Activated naive CD4-positive, alpha-beta T cell treated with anti-CD3 and anti-CD28 coated beads, Interleukin-2, amount 50 U/mL, for 16 hours (primary cell): ENCODE data around the gene IL13RA1.
"Not testable (repeated sequence)": the region's sequence is repeated elsewhere in the genome, so short reads cannot be mapped to it uniquely, and the experiment has no call there.

Experiments used
- DNase-seq: peaks from one replicate; pipeline ENCODE4 v3.0.0-alpha.2; 2020

IL13RA1 gene

DNA sequence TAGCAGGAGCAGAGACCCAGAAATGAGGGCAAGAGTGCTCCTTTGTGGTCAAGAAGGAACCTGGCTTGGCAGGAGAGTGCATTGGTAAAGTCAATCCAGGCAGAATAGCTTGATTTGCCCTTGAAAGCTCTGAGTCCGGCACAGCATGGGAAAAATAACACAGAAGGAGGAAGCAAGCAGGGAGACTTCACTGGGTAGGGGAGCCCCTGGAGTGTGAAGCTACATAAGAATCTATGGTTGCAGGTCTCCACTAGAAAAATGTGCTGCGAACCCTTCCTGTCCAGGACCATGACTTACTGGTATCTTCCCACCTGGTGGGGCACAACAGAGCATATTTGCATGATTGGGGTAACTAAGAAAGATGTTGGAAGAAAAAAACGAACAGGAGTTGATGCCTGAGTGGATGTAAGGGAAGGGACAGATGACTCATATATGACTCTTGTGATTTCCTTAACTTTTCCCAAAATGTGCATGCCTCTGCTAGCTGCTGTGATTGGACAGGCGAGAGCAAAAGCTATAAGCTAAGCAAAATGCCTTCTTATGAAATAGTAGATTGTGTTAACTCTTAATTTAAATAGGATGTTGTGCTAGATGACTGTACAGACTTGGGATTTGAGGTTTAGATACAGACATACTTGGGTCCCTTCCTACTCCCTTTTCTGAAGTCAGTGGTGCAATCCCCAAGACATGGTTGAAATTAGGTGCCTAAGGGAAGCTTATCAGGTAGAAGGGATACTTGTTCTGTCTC is 3.3 kb downstream of the IL13RA1 start:
- DNase-seq = no peak

DNA sequence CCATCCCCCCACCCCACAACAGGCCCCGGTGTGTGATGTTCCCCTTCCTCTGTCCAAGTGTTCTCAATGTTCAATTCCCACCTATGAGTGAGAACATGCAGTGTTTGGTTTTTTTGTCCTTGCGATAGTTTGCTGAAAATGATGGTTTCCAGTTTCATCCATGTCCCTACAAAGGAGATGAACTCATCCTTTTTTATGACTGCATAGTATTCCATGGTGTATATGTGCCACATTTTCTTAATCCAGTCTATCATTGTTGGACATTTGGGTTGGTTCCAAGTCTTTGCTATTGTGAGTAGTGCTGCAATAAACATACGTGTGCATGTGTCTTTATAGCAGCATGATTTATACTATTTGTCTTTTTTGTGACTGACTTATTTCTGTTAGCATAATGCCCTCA is 5.1 kb downstream of the IL13RA1 start:
- not testable (repeated sequence) for DNase-seq

DNA sequence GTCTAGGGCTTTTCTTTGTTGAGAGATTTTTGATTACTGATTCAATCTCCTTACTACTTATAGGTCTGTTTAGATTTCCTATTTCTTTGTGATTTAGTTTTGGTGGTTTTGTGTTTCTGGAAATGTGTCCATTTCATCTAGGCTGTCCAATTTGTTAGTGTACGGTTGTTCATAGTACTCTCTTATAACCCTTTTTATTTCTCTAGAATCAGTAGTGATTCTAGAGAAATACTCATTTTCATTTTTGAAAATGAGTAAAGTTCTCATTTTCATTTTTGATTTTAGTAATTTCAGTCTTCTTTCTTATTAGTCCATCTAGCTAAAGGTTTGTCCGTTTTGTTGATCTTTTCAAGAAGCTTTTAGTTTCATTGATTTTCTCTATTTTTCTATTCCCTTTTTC is 7.5 kb downstream of the IL13RA1 start:
- no peak for DNase-seq

DNA sequence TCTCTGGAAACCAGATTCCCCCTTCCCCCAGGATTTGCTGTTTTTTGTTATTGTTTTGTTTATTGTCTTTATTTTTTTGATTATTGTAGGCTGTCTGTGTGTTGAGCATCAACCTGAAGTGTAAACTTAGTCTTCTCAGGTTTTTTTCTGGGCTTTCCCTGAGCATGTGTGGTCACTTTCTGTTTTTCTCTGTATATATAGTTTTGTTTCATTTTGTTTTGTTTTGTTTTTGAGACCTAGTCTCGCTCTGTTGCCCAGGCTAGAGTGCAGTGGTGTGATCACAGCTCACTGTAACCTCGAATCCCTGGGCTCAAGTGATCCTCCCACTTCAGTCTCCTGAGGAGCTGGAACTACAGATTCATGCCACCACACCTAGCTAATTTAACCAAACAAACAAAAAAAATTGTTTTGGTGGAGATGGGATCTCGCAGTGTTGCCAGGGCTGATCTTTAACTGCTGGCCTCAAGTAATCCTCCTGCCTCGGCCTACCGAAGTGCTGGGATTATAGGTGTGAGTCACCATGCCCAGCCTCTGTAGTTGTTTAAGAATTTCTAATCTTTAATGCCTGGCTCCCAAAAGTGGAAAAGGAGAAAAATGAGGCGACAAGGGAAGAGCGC is 9.1 kb downstream of the IL13RA1 start:
- DNase-seq = no peak

DNA sequence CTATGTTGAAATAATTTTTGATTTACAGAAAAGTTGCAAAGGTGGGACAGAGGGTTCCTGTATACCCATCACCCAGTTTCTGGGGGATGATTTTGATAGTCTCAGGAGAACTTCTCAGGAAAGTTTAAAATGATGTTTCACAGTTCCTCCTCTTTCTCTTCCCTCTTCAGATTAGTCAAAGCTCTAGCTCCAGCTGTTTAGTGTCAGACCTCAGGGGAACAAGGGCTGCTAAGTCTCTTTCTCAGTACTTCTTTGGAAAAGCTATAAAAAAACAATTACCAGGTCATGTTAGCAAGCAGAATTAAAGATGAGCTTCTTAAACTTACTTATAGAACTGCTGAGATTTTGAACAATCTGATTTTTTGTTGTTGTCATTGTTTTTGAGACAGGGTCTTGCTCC is 12.2 kb downstream of the IL13RA1 start:
- no peak for DNase-seq

DNA sequence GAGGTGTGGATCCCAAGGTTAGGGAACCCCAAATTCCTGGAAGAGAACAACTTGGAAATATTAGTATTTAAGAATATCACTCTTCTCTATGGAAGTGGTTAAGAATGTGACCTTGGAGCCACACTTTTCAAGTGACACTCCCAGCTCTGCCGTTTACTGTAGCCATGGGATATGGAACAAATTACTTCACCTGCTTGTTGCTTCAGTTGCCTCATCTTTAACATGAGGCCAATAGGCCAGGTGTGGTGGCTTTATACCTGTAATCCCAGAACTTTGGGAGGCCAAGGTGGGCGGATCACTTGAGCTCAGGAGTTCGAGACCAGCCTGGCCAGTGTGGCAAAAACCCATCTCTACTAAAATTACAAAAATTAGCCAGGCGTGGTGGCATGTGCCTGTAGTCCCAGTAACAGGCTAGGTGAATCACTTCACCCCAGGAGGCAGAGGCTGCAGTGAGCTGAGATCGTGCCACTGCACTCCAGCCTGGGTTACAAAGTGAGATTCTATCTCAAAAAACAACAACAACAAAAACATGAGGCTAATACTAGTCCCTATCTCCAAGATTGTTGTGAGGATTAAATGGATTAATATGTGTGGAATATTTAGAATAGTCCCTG is 13.0 kb downstream of the IL13RA1 start:
- DNase-seq = no peak

DNA sequence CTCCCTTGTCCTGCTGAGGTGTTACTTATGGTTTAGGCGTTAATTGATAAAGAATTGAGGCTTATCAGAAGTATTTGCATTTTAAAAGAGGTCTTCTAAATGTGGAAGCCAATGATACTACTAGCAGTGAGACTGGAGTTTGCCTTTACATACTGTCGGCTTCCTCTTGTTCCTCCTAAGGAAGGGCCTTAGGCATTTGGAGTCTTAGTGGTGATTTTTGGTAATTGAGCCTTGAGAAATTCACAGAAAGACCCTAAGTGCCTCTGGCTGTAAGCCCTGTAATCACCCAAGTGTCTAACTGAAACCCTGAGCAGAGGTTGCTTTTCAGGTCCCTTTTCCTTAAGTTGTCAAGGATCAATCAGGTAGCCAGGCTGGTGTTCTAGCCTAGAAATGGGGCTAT is 14.8 kb downstream of the IL13RA1 start:
- no peak for DNase-seq

DNA sequence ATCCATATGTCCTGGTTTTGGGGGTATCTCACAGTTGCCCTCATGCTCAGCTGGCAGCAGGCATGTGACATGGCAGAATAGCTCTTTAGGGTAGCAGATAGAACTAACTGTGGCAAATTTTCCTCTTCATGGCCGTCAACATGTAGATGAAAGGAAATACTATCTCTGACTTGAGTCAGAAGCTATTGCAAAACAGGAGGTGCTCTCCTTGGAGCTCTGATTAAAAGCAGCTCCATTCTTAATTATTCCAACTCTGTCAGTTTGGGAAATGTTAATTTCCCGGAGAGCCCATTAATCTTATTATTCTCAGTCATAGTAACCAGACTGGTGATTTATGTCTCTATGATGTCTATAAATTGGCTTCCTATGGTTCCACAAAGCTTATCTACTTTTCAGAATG is 18.2 kb downstream of the IL13RA1 start:
- DNase-seq = no peak

DNA sequence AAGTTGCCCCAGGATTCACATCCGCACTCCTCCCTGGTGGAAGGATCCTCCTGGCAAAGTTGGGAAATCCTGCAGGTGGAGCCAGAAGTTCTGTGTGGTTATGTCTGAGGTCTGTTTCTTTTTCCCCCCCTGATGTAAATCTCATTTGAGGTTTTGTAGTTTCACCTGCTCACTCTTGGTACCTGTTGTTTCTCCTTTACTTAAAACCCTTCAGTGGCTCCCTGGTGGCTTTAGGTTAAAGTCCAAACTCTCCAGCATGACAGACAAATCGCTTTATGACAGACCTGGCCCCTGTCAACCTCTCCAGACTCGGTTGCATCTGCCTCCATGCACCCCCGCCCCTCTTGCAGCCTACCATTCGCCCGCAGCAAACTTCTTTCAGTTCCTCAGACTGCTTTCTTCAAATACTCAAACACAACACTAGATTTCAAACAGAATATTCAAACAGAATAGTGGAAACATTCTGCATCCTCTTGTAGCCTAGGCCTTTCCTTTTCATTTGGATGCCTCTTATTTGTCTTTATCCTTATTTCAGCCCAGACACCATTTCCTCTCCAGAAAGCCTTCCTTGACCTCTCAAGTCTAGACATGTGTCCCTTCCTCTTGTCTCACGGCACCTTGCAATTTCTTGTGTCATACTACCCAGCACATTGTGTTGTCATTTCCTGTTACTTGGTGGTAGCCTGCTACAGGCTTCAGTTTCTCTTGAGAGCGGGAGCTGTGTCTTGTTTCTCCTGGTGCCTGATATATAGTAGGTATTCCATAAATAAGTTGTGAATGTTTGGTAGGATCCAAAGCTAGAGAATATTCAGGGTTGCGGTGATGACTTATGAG is 24.8 kb downstream of the IL13RA1 start:
- no peak for DNase-seq

DNA sequence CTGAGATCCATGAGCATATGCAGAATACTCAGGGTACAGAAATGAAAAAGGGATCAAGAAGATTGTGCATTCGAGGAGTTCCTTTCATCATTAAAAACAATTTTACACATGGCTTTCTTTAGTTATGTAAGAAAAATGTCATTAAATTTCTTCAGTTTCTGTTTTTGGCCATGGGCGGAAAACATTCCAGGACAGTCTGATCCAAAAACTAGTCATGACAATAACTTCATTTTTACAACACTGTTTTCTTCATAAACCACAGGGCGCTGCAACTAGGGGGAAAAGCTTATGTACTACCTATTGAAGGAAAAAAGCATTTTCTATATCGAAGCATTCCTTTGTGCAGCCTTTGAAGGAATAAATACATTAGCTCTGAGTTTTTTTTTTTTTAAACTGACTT is 28.2 kb downstream of the IL13RA1 start:
- no peak for DNase-seq

DNA sequence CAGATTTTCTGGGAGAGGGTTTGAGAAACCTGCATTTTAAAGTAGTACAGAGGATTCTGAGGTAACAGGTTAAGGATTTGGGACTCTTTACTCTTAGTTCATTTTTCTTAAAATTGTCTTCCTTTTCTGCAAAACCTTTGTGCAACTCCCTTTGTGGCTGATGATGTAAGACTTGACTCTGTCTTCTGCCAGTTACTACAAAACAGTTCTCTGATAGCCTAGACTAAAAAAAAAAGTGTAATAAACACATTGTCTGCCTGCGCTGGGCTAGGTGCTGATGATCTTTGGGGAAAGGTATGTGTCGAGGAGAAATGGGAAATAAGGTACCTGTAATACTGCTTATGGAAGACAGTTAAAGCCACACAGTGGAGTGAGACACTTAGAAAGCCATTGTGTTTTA is 28.7 kb downstream of the IL13RA1 start:
- DNase-seq = no peak

DNA sequence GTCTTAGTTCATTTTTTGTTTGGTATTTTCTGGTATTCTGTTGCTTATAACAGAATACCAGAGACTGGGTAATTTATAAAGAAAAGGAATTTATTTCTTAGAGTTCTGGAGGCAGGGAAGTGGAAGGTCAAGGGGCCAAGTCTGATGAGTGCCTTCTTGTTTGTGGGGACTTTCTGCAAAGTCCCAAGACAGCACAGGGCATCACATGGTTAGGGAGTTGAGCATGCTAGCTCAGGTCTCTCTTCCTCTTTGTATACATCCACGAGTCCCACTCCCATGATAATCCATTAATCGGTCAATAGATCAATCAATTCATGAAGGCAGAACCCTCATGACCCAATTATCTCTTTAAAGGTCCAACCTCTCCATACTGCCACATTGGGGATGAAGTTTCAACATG is 31.1 kb downstream of the IL13RA1 start:
- DNase-seq = no peak

DNA sequence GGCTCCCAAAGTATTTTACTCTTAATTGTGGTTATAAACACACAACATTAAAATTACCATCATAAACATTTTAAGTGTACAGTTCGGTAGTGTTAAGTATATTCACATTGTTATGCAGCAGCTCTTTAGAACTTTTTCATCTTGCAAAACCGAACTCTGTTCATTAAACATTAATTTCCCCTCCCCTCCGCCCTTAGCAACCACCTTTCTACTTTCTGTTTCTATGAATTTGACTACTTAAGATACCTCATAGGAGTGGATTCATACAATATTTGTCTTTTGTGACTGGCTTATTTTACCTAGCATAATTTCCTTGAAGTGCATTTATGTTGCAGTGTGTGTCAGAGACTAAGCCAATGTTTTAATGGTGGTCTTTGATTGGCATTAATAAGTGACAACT is 32.6 kb downstream of the IL13RA1 start:
- DNase-seq = no peak

DNA sequence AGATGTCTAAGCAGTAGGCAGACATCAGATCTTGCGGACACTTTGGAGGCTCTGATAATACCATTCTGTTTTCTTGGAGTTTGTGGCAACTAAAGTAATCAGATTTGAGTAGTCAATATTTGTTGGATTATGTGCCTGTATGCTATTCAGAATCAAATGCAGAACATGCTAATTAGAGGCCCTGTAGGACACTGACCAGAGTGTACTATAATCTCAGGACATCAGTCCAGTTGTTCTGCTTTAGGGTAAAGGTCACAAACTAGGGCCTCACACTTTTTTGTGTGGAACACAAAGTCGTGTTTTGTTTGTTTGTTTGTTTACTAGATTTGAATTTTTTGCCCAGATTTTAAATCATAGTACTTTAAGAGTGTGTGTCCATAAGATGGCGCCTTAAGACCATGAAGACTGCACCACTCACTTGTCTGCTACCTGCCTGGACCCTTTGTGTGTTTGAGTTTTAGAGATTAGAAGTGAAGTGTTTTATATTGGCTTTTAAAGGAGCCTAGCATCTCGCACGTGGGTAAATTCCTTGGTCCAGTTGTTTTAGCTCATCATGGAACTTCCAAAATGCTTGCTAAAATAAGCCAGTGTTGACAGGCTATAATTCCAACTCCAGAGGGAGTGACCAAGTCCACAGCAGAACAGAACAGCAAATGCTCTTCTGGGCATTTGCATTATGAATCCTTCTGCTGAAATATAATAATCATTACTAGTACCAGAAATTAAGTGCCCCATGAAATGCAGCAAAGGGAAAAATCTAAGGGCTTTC is 34.7 kb downstream of the IL13RA1 start:
- no peak for DNase-seq

DNA sequence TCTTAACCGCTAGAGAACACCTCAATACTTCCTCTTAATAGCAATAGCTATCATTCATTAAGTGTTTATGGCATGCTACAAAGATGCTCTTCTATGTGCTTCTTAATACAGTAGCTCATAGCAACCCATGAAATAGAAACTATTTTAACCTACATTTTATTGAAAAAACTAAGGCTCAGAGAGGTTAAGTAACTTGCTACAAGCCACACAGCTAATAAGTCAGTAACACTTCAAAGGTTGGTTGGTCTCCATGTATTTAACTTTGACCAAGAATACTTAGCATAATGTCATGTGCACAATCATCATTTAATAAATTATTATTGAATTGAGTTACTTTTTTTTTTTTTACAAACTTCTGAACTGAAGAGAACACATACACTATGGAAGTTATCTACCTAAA is 36.1 kb downstream of the IL13RA1 start:
- no peak for DNase-seq

DNA sequence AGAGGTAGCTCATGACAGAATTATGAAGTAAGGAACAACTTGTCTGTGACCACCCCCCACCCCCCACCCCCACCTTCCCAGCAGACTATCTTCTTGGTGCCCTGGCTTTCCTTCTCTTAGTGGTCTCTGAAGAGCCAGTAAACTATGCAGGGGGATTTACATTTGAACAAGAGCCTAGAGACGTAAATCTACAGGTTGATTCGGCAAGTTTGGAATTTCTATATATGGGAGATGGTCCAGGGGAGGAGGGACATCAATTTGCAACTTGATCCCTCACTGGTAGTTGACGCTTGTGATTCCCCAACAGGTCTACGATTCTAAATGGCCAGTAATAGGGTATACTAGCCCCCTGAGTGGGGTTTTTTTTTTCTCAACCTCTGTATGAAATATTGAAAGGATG is 36.7 kb downstream of the IL13RA1 start:
- no peak for DNase-seq

DNA sequence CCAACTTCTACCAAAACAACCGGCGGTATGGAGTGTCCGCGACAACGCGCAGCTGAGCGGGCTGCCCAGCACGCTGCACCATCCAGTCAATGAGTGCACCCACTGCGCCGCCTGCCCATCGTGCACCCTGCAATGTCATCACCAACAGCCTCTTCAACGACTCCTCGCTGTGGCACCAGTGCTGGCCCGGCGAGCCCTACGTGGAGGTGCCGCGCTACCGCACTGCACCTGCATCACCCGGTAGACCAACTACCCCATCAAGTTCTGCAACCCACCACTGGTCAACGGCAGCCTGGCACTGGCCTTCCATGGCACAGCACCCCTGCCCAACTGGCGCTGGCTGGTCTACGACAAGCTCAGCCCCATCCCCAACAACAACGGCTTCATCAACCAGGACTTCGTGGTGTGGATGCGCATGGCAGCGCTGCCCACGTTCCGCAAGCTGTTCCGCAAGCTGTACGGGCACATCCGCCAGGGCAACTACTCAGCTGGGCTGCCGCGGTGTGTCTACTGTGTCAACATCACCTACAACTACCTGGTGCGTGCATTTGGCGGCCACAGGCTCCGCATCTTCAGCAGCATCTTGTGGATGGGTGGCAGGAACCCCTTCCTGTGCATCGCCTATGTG is 42.8 kb downstream of the IL13RA1 start:
- no peak for DNase-seq

DNA sequence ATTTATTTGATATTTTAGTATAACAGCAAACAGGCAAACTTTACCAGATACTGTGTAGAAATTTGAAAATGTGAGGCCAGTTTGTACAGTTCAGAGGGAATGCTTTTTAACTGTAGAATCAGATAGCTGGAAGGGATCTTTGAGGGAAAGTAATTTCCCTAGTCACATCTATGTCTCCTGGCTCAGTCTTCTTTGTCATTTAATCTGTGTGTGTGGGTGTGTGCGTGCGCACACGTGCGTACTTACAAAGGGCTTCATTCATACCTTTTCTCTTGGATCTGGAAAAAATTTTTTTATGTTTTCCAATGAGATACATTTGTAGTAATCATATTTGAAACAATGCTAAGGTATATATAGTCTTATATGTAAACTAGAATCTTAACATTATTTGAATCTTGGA is 44.6 kb downstream of the IL13RA1 start:
- no peak for DNase-seq

DNA sequence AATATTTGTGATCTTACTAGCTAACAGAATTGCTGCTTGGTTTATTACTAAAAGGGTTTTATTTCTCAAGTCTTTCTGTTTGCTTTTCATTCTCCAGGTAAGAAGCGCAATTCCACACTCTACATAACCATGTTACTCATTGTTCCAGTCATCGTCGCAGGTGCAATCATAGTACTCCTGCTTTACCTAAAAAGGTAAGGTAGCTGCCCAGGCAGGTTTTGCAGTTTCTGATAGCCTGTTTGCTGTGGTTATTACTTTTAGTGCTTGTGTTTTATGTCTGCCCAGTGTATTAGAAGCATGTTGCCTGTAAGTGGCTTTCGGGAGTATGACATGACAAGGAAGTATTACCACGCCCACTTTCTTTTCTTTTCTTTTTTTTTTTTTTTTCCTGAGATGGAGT is 46.4 kb downstream of the IL13RA1 start:
- DNase-seq = no peak

DNA sequence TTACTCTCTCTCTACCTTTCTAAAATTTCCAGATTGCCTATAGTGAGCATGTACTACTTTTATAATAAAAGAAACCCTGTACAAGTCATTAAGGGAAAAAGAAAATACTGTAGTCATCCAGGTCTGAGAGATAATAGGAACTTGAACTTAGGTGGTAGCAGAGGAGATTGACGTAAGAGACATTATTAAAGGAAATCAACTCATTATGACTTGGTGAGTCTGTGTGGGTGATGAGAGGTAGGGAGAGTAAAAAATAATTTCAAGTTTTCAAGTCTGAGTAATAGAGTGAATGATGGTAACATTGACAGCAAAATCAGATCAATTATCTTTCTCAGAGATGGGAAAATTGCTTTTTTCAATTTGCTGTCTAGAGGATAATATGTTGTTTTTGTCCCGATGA is 52.2 kb downstream of the IL13RA1 start:
- DNase-seq = no peak

DNA sequence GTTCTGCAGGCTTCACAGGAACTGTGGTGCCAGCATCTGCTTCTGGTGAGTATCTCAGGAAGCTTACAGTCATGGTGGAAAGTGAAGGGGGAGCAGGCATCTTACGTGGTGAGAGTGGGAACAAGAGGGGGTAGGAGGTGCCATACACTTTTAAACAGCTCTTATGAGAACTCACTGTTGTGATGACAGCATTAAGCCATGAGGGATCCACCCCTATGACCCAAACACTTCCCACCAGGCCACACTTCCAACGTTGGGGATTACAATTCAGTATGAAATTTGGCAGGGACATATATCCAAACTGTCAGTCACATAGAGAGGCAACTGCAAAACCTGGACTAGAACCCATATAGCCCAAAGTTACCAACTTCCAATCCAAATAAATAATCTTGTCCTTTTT is 53.1 kb downstream of the IL13RA1 start:
- DNase-seq = no peak

DNA sequence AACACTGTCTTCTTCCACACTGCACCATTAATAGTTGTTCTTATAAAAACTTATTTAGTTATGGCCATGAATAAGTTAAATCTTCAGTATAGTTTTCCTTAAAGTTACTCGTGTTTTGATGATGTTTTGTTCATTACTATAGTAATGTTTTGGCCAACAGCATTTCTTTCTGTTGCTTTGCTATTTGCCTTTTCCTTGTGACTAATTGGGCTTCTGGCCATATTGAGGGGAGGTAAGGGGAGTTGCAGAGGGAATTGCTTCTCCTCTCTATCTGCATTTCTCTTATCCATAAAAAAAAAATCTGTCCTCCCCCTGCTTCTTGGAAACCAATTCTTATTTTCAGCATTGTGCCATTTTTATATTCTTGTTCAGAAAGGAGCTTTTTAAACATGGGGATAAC is 53.5 kb downstream of the IL13RA1 start:
- no peak for DNase-seq
